WI38 (cell line): ENCODE data around the gene FMC1.

Experiments used
- H3K4me3 ChIP-seq: 2 replicates; pipeline ENCODE4 v1.5.1; 2011; ENCODE audit warnings: low read depth, mild to moderate bottlenecking, control low read depth, low read length
- CTCF ChIP-seq: IDR thresholded peaks from 2 replicates; pipeline ENCODE4 v1.5.1; 2012; ENCODE audit warnings: low read depth, mild to moderate bottlenecking, control low read depth, low read length

The FMC1 gene

GRCh38 chr7:139341058-139341775, at the start of gene FMC1:
FMC1 (plus strand) TSS chr7:139341337; CDS start chr7:139341385, 48 bp downstream.
- TF ChIP-seq CTCF: 0 out of 2 replicates have a peak, but pooled peaks have one; percentile 13

GRCh38 chr7:139292821-139293220, 48.3 kb upstream of the FMC1 start:
- no peak for TF ChIP-seq CTCF
- no peak overlapping the region for H3K4me3 ChIP-seq

More at GRCh38 chr7:139341058-139341775, at the start of gene FMC1:
- peak within 1 kb of the TSS; percentile 91 for H3K4me3 ChIP-seq

GRCh38 chr7:139293534-139293933, 47.6 kb upstream of the FMC1 start:
- no peak overlapping the region for H3K4me3 ChIP-seq
- no peak for TF ChIP-seq CTCF

- no peak for TF ChIP-seq CTCF
- no peak overlapping the region for H3K4me3 ChIP-seq
Measured at GRCh38 chr7:139294241-139294640, 46.9 kb upstream of the FMC1 start.

GRCh38 chr7:139294951-139295575, 46.1 kb upstream of the FMC1 start:
- no peak for TF ChIP-seq CTCF
- H3K4me3 ChIP-seq: no peak overlapping the region

- H3K4me3 ChIP-seq: no peak overlapping the region
- no peak for TF ChIP-seq CTCF
Measured at GRCh38 chr7:139297795-139298194, 43.3 kb upstream of the FMC1 start.

- TF ChIP-seq CTCF: no peak
- no peak overlapping the region for H3K4me3 ChIP-seq
Measured at GRCh38 chr7:139299296-139299695, 41.8 kb upstream of the FMC1 start.
